HG03354 (cell line): Measurements from ENCODE around the gene PDCD7.
"Not testable (repeated sequence)": the region's sequence is repeated elsewhere in the genome, so short reads cannot be mapped to it uniquely, and the experiment has no call there.

Experiments
- ATAC-seq: cut with Tn5 transposase; IDR thresholded peaks from one replicate; pipeline ENCODE4 v1.9.1; 2021; ENCODE audit warnings: mild to moderate bottlenecking; ENCODE audit not compliant: unreplicated experiment, poor library complexity, severe bottlenecking

PDCD7 gene

DNA sequence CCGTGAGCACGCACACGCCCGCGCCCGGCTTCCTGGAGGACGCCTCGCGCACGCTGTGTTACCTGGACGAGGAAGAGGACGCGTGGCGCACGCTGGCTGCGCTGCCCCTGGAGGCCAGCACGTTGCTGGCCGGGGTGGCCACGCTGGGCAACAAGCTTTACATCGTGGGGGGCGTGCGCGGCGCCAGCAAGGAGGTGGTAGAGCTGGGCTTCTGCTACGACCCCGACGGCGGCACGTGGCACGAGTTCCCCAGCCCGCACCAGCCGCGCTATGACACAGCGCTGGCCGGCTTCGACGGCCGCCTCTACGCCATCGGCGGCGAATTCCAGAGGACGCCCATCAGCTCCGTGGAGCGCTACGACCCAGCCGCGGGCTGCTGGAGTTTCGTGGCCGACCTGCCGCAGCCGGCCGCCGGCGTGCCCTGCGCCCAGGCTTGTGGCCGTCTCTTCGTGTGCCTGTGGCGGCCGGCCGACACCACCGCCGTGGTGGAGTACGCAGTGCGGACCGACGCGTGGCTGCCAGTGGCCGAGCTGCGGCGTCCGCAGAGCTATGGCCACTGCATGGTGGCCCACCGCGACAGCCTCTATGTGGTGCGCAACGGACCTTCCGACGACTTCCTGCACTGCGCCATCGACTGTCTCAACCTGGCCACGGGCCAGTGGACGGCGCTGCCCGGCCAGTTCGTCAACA lies 56.2 kb downstream of the PDCD7 start:
- ATAC-seq, result no peak

DNA sequence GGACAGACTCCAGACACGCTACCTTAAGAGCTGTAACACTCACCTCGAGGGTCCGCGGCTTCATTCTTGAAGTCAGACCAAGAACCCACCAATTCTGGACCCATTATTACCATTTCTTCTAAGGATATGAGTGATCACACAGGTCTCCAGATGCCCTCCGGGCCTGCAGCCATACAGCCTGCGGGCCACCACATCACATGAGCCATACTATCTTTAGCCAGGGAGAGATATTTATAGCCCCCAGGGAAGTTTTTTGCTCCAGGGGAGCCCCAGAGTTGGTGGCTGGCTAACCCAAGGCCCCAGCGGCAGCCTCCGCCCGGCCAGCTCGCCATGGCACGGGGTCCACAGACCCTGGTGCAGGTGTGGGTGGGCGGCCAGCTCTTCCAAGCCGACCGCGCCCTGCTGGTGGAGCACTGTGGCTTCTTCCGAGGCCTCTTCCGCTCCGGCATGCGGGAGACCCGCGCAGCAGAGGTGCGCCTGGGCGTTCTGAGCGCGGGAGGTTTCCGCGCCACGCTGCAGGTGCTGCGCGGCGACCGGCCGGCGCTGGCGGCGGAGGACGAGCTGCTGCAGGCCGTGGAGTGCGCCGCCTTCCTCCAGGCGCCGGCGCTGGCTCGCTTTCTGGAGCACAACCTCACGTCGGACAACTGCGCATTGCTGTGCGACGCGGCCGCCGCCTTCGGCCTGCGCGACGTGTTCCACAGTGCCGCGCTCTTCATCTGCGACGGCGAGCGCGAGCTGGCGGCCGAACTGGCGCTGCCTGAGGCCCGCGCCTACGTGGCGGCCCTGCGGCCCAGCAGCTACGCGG lies 56.9 kb downstream of the PDCD7 start, which contains the start of gene KBTBD13:
KBTBD13 (plus strand) TSS at position 261 of the 805 bp plus-strand sequence; CDS start at position 331, 70 bp downstream.
- no peak for ATAC-seq

DNA sequence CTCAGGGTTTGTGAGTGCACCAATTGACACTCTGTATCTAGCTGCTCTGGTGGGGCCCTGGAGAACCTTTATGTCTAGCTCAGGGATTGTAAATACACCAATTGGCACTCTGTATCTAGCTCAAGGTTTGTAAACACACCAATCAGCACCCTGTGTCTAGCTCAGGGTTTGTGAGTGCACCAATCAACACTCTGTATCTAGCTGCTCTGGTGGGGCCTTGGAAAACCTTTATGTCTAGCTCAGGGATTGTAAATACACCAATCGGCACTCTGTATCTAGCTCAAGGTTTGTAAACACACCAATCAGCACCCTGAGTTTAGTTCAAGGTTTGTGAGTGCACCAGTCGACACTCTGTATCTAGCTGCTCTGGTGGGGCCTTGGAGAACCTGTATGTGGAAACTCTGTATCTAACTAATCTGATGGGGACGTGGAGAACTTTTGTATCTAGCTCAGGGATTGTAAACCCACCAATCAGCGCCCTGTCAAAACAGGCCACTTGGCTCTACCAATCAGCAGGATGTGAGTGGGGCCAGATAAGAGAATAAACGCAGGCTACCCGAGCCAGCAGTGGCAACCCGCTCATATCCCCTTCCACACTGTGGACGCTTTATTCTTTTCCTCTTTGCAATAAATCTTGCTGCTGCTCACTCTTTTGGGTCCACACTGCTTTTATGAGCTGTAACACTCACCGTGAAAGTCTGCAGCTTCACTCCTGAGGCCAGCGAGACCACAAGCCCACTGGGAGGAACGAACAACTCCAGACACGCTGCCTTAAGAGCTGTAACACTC lies 57.8 kb downstream of the PDCD7 start:
- not testable (repeated sequence) for ATAC-seq

DNA sequence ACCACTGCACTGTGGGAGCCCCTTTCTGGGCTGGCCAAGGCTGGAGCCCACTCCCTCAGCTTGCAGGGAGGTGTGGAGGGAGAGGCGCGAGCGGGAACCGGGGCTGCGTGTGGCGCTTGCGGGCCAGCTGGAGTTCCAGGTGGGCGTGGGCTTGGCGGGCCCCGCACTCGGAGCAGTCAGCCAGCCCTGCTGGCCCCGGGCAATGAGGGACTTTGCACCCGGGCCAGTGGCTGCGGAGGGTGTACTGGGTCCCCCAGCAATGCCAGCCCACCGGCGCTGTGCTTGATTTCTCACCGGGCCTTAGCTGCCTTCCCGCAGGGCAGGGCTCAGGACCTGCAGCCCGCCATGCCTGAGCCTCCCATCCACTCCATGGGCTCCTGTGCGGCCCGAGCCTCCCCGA lies 58.7 kb downstream of the PDCD7 start:
- ATAC-seq, result not testable (repeated sequence)

DNA sequence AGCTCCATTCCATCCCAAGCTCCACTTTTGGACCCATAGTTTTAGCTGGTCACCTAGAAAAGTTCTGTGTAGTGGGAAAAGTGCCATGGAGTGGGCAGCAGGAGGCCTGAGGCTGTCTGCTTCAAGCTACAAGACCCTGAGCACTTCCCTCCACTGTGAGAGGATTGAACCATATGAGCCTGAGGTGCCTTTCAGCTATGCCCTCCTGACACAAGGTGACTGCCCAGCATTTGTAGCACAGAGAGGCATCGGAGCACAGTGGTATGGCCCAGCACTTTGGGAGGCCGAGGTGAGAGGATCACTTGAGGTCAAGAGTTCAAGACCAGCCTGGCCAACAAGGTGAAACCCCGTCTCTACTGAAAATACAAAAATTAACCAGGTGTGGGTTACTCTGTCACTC lies 61.0 kb downstream of the PDCD7 start:
- ATAC-seq, result no peak

DNA sequence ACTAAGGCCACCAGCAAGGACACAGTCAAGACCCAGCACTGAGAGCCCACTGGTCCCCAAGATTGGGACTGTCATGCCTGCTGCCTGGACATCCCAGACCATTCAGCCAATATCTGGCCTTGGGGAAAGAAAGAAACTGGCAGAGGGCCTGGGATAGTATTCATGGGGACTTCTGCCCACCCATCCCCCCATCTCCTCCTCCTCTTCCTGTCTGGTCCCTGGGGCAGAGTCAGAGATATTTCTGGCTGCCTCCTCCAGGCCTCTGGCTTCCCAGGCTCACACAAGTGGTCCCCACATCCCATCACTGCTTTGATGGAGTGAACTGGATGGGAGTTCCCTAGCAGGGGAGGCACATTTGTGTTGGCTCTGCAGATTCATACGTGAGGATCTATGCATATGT lies 61.6 kb downstream of the PDCD7 start:
- ATAC-seq, result no peak

DNA sequence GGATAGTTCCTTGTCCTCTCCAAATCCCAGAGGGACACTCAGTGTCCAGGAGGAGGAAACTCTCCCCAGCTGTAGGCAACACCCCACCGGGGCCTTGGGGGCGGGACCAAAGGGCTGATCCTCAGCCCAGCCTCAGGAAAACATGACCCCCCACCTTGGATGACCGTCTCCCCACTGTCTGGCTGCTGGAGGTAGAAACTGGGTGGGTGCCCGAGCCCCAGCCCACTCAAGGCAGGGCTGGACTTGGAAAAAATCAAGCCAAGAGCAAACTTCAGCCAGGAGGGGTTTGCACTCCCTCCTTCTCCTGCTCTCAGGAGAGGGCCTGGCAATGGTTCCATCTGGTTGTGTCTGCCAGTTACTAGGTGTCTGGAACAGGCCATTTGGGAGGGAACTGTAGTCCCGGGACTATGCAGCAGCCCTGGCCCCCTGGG lies 62.2 kb downstream of the PDCD7 start:
- no peak for ATAC-seq

DNA sequence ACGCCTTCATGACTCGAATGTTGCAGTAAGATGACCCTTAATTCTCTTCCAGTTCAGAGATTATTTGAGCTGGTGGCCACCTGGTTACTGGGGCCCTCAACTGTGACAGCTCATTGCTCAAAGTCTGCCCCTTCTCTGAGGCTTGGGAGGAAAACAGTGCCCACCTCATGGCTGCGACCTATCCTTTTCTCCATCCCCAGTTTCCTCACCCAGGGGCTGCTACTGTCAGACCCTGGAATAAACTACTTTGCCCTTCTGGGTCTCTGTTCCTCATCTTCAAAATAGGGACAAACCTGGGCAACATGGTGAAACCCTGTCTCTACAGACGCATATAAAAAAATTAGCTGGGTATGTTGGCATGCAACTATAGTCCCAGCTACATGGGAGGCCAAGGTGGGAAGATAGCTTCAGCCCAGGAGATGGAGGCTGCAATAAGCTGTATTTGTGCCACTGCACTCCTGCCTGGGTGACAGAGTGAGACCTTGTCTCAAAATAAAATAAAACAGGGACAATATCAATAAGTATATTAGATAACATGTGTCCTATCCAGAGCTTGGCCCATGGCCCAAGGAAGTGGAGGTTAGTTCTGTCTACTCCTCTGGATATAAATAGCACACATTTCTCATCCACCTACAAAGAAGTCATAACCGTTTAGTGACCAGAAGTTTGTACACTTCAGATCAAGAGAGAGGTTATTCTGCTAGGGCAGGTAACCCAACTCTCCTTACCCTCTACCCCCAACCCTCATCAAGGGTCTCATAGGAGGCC lies 63.6 kb downstream of the PDCD7 start:
- no peak for ATAC-seq

DNA sequence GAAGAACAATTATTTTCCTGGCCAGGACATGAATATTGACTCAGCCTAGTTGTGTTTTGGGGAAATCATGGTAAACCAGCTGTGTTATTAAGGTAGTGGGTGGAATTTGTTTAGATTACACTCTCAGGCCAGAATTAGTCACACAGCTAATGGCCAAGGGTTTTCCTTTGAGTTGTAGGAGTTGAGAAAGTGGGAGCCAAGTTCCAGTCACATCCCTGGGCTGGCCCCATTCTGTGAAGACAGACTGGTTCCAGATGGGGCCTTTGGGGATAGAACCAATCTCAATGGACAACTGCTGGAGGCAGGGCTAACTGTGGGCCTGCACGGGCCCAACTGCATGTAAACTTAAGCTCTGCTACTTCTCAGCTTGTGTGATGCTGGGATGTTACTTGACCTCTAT lies 64.4 kb downstream of the PDCD7 start:
- ATAC-seq, result no peak

DNA sequence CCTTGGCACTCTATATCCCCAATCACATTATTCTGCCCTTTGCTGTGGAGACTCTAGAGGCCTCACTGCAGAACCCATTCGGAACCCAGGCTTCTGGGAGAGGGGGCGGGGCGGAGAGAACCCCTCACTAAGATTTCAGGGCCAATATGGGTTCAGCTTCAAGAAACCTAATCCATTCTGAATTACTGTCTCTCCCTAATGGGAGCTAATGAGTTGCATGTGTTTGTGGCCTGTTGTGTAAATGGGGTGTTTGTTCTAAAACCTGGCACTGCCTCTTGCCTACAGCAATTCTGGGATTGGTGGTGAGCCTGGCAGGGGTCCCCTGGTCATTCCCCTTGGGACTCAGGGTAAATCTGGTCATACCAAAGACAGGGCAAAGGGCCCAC lies 65.2 kb downstream of the PDCD7 start:
- ATAC-seq, result no peak

DNA sequence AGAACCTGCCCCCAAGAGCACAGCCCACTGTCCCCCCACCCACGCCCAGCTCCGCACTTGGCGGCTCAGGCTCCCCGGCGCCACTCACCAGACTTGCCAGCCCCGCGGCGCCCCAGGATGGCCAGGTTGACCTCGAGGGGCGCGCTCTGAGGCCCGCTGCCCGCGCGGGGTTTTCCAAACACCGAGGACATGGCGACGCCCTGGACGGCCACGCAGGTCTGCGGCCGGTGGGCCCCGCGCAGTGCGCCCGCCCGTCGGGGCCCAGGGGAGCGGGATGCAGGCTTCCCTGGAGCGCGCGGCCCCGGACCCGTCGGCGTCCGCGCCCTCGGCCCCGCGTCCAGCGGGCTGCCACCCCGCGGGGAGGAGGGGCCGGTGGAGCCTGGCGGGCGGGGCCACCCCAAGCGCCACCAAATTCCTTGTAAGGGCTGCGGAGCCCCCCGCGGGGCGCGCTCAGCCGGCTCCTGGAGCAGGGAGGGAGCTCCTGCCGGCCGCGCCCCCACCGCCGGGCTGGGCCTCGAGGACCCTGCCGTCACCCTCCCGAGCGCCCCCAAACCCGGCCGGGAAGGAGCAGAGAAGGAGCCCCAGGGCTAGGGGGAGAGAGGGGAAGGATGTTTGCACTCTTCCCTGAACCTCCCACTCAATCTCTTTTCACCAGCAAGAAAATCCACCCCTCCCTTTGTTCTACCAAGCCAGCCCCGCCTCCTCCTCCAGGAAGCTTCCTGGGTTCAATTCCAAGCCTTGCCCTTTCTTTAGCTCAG lies 65.8 kb downstream of the PDCD7 start, which contains the start of gene RASL12:
RASL12 (minus strand) TSS at position 347 of the 758 bp plus-strand sequence; CDS start at position 191, 156 bp downstream.
- no peak for ATAC-seq
